SK-N-SH treated with all-trans-retinoic acid at 6 μM for 48 hours (cell line): ENCODE results near the gene RCOR2.

ENCODE experiments used
- ARNTL ChIP-seq: fragments of 450-650 bp; formaldehyde crosslinking; IDR thresholded peaks from 2 replicates; pipeline ENCODE4 v1.5.0; 2020; ENCODE audit warnings: low read depth, mild to moderate bottlenecking, moderate library complexity, borderline replicate concordance
- BACH2 ChIP-seq: fragments of 250-450 bp; sonication (Bioruptor Pico); IDR thresholded peaks from 2 replicates; pipeline ENCODE4 v1.9.0; 2021; ENCODE audit warnings: mild to moderate bottlenecking, borderline replicate concordance
- ESRRG ChIP-seq: fragments of 250-450 bp; sonication (Bioruptor Pico); IDR thresholded peaks from 2 replicates; pipeline ENCODE4 v1.6.1; 2021; ENCODE audit warnings: mild to moderate bottlenecking
- GLIS3 ChIP-seq: fragments of 250-450 bp; sonication (Bioruptor Pico); IDR thresholded peaks from 2 replicates; pipeline ENCODE4 v1.5.0; 2020; ENCODE audit warnings: mild to moderate bottlenecking, moderate library complexity
- OSR1 ChIP-seq: fragments of 250-450 bp; sonication (Bioruptor Pico); IDR thresholded peaks from 2 replicates; pipeline ENCODE4 v1.8.0; 2022; ENCODE audit warnings: moderate library complexity, mild to moderate bottlenecking, inconsistent platforms
- SNAI2 ChIP-seq: fragments of 250-450 bp; sonication (Bioruptor Pico); IDR thresholded peaks from 2 replicates; pipeline ENCODE4 v1.5.0; 2020; ENCODE audit warnings: mild to moderate bottlenecking, moderate library complexity
- TOX ChIP-seq: fragments of 250-450 bp; sonication (Bioruptor Pico); IDR thresholded peaks from 2 replicates; pipeline ENCODE4 v1.8.0; 2021; ENCODE audit warnings: mild to moderate bottlenecking, moderate library complexity, borderline replicate concordance
- ZNF565 ChIP-seq: fragments of 450-650 bp; formaldehyde crosslinking; conservative IDR thresholded peaks from 2 replicates; pipeline ENCODE4 v1.5.0; 2020; ENCODE audit warnings: low read depth, mild to moderate bottlenecking, moderate library complexity
- ZNF70 ChIP-seq: fragments of 450-650 bp; formaldehyde crosslinking; IDR thresholded peaks from 2 replicates; pipeline ENCODE4 v1.5.0; 2020; ENCODE audit warnings: mild to moderate bottlenecking, moderate library complexity
- ZNF8 ChIP-seq: fragments of 450-650 bp; formaldehyde crosslinking; IDR thresholded peaks from 2 replicates; pipeline ENCODE4 v1.5.0; 2020; ENCODE audit warnings: mild to moderate bottlenecking, moderate library complexity
- TF ChIP-seq, protein P1 (sequence below): fragments of 250-450 bp; sonication (Bioruptor Pico); IDR thresholded peaks from 2 replicates; pipeline ENCODE4 v1.5.1; 2020; ENCODE audit warnings: low read depth, mild to moderate bottlenecking, moderate library complexity
- TF ChIP-seq, protein P2 (sequence below): fragments of 250-450 bp; sonication (Bioruptor Pico); IDR thresholded peaks from 2 replicates; pipeline ENCODE4 v1.8.0; 2021; ENCODE audit warnings: low read depth, mild to moderate bottlenecking, moderate library complexity, borderline replicate concordance
- TF ChIP-seq, protein P3 (sequence below): fragments of 250-450 bp; sonication (Bioruptor Pico); IDR thresholded peaks from 2 replicates; pipeline ENCODE4 v1.5.1; 2021; ENCODE audit warnings: mild to moderate bottlenecking, moderate library complexity
- TF ChIP-seq, protein P4 (sequence below): fragments of 250-450 bp; sonication (Bioruptor Pico); IDR thresholded peaks from 2 replicates; pipeline ENCODE4 v1.8.0; 2020; ENCODE audit warnings: mild to moderate bottlenecking, moderate library complexity, borderline replicate concordance

DNA sequence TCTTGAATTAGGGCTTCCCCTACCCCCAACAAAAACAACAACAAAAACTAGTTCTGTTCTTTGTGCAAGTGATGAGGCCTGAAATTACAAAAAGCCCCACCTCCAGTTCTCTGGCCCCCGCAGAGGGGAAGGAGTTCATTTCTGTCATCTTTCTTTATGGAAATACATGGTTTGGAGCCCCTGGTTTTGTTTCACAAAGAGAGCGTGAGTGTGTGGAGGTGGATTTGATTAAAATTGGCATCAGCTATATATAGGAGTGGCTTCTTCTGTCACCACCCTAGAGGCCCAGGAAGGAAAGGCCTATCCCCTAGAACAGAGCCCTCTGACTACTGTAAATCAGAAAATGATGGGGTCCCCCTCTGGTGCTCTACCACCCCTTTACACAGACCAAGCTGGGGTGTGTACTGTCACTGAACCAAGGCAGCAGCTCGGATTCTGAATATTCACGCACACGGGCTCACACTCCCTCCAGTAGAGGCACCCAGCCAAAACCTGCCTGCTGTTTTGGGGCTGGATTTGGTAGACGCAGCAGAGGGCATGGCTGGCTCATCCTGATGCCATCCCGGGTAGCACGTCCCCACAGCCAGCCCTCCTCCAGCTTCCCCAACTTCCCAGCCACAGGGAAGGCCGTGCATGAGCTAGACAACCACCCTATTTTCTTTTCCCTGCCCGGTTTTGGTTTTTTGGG lies 19.4 kb downstream of the RCOR2 start:
- TF ChIP-seq ARNTL (CRISPR knock-in tag) (no peak), ESRRG (CRISPR knock-in tag) (no peak), SNAI2 (no peak), ZNF8 (CRISPR knock-in tag) (no peak), TOX (CRISPR knock-in tag) (no peak), BACH2 (CRISPR knock-in tag) (no peak), ZNF70 (no peak), OSR1 (CRISPR knock-in tag) (no peak), ZNF565 (no peak), GLIS3 (CRISPR knock-in tag) (no peak)
- TF ChIP-seq, protein P1, sequence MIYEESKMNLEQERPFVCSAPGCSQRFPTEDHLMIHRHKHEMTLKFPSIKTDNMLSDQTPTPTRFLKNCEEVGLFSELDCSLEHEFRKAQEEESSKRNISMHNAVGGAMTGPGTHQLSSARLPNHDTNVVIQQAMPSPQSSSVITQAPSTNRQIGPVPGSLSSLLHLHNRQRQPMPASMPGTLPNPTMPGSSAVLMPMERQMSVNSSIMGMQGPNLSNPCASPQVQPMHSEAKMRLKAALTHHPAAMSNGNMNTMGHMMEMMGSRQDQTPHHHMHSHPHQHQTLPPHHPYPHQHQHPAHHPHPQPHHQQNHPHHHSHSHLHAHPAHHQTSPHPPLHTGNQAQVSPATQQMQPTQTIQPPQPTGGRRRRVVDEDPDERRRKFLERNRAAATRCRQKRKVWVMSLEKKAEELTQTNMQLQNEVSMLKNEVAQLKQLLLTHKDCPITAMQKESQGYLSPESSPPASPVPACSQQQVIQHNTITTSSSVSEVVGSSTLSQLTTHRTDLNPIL (CRISPR knock-in tag) = no peak
- TF ChIP-seq, protein P2, sequence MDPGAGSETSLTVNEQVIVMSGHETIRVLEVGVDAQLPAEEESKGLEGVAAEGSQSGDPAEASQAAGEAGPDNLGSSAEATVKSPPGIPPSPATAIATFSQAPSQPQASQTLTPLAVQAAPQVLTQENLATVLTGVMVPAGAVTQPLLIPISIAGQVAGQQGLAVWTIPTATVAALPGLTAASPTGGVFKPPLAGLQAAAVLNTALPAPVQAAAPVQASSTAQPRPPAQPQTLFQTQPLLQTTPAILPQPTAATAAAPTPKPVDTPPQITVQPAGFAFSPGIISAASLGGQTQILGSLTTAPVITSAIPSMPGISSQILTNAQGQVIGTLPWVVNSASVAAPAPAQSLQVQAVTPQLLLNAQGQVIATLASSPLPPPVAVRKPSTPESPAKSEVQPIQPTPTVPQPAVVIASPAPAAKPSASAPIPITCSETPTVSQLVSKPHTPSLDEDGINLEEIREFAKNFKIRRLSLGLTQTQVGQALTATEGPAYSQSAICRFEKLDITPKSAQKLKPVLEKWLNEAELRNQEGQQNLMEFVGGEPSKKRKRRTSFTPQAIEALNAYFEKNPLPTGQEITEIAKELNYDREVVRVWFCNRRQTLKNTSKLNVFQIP (CRISPR knock-in tag) = no peak
- TF ChIP-seq, protein P3, sequence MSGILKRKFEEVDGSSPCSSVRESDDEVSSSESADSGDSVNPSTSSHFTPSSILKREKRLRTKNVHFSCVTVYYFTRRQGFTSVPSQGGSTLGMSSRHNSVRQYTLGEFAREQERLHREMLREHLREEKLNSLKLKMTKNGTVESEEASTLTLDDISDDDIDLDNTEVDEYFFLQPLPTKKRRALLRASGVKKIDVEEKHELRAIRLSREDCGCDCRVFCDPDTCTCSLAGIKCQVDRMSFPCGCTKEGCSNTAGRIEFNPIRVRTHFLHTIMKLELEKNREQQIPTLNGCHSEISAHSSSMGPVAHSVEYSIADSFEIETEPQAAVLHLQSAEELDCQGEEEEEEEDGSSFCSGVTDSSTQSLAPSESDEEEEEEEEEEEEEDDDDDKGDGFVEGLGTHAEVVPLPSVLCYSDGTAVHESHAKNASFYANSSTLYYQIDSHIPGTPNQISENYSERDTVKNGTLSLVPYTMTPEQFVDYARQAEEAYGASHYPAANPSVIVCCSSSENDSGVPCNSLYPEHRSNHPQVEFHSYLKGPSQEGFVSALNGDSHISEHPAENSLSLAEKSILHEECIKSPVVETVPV = no peak
- TF ChIP-seq, protein P4, sequence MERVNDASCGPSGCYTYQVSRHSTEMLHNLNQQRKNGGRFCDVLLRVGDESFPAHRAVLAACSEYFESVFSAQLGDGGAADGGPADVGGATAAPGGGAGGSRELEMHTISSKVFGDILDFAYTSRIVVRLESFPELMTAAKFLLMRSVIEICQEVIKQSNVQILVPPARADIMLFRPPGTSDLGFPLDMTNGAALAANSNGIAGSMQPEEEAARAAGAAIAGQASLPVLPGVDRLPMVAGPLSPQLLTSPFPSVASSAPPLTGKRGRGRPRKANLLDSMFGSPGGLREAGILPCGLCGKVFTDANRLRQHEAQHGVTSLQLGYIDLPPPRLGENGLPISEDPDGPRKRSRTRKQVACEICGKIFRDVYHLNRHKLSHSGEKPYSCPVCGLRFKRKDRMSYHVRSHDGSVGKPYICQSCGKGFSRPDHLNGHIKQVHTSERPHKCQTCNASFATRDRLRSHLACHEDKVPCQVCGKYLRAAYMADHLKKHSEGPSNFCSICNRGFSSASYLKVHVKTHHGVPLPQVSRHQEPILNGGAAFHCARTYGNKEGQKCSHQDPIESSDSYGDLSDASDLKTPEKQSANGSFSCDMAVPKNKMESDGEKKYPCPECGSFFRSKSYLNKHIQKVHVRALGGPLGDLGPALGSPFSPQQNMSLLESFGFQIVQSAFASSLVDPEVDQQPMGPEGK (CRISPR knock-in tag) = no peak
